Esophagus squamous epithelium (tissue), 4 donors: Measurements from ENCODE around the gene GZMM.

Experiments
- CTCF ChIP-seq, 6 experiments: fragments of 450-650 bp in 4 of 6; fragments of 200-600 bp in 2 of 6; sonication (generic) in 2 of 6; IDR thresholded peaks; one replicate each; pipeline ENCODE4 v1.5.1; 2016 to 2019; ENCODE audit warnings: antibody characterized with exemption in 6 of 6, mild to moderate bottlenecking in 4 of 6, moderate library complexity in 4 of 6
- POLR2A ChIP-seq, 4 donors: fragments of 450-650 bp; IDR thresholded peaks; one replicate each; pipeline ENCODE4 v1.6.1; 2017; ENCODE audit warnings: antibody characterized with exemption in 4 of 4, mild to moderate bottlenecking in 4 of 4, moderate library complexity in 3 of 4

GRCh38 chr19:540867-541637 is 2.8 kb upstream of the GZMM start:
- no peak for TF ChIP-seq POLR2A (IDR thresholded peaks at IDR 0.05)
- TF ChIP-seq CTCF (IDR thresholded peaks at IDR 0.05) = no peak
